Measurements from ENCODE around the gene FCRL5. TPM values are rescaled to one million over a fixed set of nuclear protein-coding genes. Genes with fewer than 3 reads are reported as not detected.

FCRL5 gene
- total and polyA plus RNA-seq, 4 donors: 0.18 to 0.84 (median 0.50) TPM

DNA sequence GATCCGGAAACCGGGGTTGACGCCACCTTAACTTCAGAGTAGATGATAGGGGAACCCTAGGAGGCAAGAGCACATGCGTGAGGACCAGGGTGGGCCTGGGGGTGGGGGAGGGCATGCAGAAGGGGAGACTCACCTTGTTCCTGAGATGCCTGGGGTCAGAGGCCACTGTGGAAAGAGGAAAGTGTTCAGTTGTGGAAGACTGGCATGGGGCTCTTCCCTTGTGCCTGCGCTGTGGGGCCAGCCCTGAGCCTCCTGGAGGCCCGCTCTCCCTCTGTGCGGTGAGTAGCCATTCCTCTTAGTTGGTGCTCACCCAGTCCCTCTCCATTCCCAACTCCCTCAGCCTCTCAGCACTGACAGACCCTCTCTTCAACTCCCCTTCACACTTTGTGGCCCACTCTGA is 36.6 kb downstream of the FCRL5 start:
- no peak for ATAC-seq (ENCODE audit: low FRiP score)
- Histone ChIP-seq H3K4me3 (ENCODE audit: low read length in 2 of 2) (no peak overlapping the region), H3K27me3 (ENCODE audit: control insufficient read depth in 1 of 2, insufficient read depth in 2 of 2, low read length in 1 of 2) (no peaks in the 10 kb centered on the region), H3K27ac (ENCODE audit: low read depth in 1 of 2, low read length in 2 of 2) (no peak overlapping the region), H3K4me1 (ENCODE audit: control insufficient read depth in 1 of 2, insufficient read depth in 2 of 2, low read length in 2 of 2) (no peaks in the 10 kb centered on the region), H3K36me3 (ENCODE audit: control insufficient read depth in 1 of 2, insufficient read depth in 2 of 2, low read length in 1 of 2) (no peaks in the 10 kb centered on the region), H3K9me3 (ENCODE audit: control insufficient read depth, low read length) (no peaks in the 10 kb centered on the region)
- DNase-seq: no peak
- intact Hi-C loops (cut with DNase I): no loop called here
- WGBS, 2 donors: 93 to 95% methylated on average over 6 to 7 of the region's 7 CpGs

DNA sequence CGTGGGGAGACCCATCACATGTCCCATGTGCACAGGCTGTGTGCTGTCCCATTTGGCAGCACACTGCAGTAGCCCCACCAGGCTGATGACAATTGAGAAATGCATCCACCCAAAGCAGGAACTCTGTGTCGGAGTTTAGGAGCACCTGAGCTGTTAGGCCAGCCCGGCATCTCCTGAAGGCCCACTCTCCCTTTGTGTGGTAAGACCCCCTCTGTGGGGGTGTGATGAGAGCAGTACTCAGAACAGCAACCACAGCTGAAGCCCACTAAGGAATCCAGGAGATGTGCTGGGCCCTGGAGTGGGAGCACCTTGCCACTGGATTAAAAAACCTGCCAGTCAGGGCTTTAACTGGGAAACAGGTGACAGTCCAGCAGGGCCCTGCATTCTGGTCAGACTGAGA is 37.2 kb downstream of the FCRL5 start:
- H3K4me1 ChIP-seq (ENCODE audit: control insufficient read depth in 1 of 2, insufficient read depth in 2 of 2, low read length in 2 of 2): no peaks in the 10 kb centered on the region
- no peak overlapping the region for H3K27ac ChIP-seq (ENCODE audit: low read depth in 1 of 2, low read length in 2 of 2)
- WGBS, 2 donors: 89 to 90% methylated on average over 3 of the region's 3 CpGs
- DNase-seq: no peak
- no peak for ATAC-seq (ENCODE audit: low FRiP score)
- no peaks in the 10 kb centered on the region for H3K27me3 ChIP-seq (ENCODE audit: control insufficient read depth in 1 of 2, insufficient read depth in 2 of 2, low read length in 1 of 2)
- no peak overlapping the region for H3K4me3 ChIP-seq (ENCODE audit: low read length in 2 of 2)
- H3K9me3 ChIP-seq (ENCODE audit: control insufficient read depth, low read length): no peaks in the 10 kb centered on the region
- intact Hi-C loops (cut with DNase I): no loop called here
- H3K36me3 ChIP-seq (ENCODE audit: control insufficient read depth in 1 of 2, insufficient read depth in 2 of 2, low read length in 1 of 2): no peaks in the 10 kb centered on the region

- intact Hi-C loops (cut with DNase I): no loop called here
Observed at GRCh38 chr1:157512036-157512969, 40.0 kb downstream of the FCRL5 start.

DNA sequence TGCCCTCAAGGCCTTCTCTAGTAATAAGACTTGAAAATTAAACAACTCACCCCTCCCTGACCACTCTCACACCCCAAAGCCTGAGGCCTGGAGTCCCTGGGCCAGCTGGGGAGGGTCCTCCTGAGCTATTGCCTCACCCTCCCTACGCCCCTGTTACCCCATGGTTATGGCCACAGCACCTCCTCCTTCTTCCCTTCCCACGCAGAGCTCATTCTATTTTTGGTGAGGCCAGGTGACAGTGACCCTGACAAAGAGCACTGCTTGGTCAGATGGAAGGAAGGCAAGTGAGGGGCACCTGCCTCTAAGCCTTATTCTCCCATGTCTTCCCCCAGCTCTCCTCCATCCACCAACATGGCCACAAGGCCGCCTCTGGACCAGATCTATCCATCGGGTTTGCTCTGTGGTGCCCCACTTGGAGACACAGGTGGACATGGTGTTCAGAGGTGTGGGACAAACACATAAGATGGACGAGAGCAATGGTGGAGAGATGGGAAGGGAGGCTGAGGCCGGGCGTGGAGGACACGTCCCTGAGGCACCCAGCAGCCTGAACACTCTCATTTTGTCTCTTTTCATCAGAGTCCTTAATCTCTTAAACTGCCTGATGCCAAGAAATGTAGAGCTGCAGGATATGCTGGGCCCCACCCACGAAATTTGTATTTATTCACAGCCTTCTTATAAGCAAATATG is 42.6 kb downstream of the FCRL5 start:
- 80 to 86% methylated on average over 9 of the region's 9 CpGs for WGBS, 2 donors
- intact Hi-C loops (cut with DNase I): no loop called here
- no peak for ATAC-seq (ENCODE audit: low FRiP score)

More at GRCh38 chr1:157512036-157512969, 40.0 kb downstream of the FCRL5 start:
- H3K4me3 ChIP-seq (ENCODE audit: low read length in 2 of 2): no peak overlapping the region
- WGBS, 2 donors: 81 to 93% methylated on average over 3 of the region's 3 CpGs
- no peaks in the 10 kb centered on the region for H3K27me3 ChIP-seq (ENCODE audit: control insufficient read depth in 1 of 2, insufficient read depth in 2 of 2, low read length in 1 of 2)
- no peak for ATAC-seq (ENCODE audit: low FRiP score)
- no peaks in the 10 kb centered on the region for H3K4me1 ChIP-seq (ENCODE audit: control insufficient read depth in 1 of 2, insufficient read depth in 2 of 2, low read length in 2 of 2)
- no peaks in the 10 kb centered on the region for H3K36me3 ChIP-seq (ENCODE audit: control insufficient read depth in 1 of 2, insufficient read depth in 2 of 2, low read length in 1 of 2)
- H3K9me3 ChIP-seq (ENCODE audit: control insufficient read depth, low read length): no peaks in the 10 kb centered on the region
- no peak for DNase-seq
- no peak overlapping the region for H3K27ac ChIP-seq (ENCODE audit: low read depth in 1 of 2, low read length in 2 of 2)

GRCh38 chr1:157505481-157506272 is 46.6 kb downstream of the FCRL5 start:
- Histone ChIP-seq H3K27ac (ENCODE audit: low read depth in 1 of 2, low read length in 2 of 2) (no peak overlapping the region), H3K4me1 (ENCODE audit: control insufficient read depth in 1 of 2, insufficient read depth in 2 of 2, low read length in 2 of 2) (no peaks in the 10 kb centered on the region), H3K4me3 (ENCODE audit: low read length in 2 of 2) (no peak overlapping the region), H3K9me3 (ENCODE audit: control insufficient read depth, low read length) (no peaks in the 10 kb centered on the region), H3K27me3 (ENCODE audit: control insufficient read depth in 1 of 2, insufficient read depth in 2 of 2, low read length in 1 of 2) (no peaks in the 10 kb centered on the region), H3K36me3 (ENCODE audit: control insufficient read depth in 1 of 2, insufficient read depth in 2 of 2, low read length in 1 of 2) (no peaks in the 10 kb centered on the region)
- intact Hi-C loops (cut with DNase I): no loop called here
- WGBS, 2 donors: 28 to 30% methylated on average over 13 of the region's 13 CpGs
- DNase-seq: no peak
- ATAC-seq (ENCODE audit: low FRiP score): peak; percentile 81

More for the DNA sequence above, 42.6 kb downstream of the FCRL5 start:
- DNase-seq: no peak
- Histone ChIP-seq H3K4me3 (ENCODE audit: low read length in 2 of 2) (no peak overlapping the region), H3K27me3 (ENCODE audit: control insufficient read depth in 1 of 2, insufficient read depth in 2 of 2, low read length in 1 of 2) (no peaks in the 10 kb centered on the region), H3K9me3 (ENCODE audit: control insufficient read depth, low read length) (no peaks in the 10 kb centered on the region), H3K4me1 (ENCODE audit: control insufficient read depth in 1 of 2, insufficient read depth in 2 of 2, low read length in 2 of 2) (no peaks in the 10 kb centered on the region), H3K27ac (ENCODE audit: low read depth in 1 of 2, low read length in 2 of 2) (no peak overlapping the region), H3K36me3 (ENCODE audit: control insufficient read depth in 1 of 2, insufficient read depth in 2 of 2, low read length in 1 of 2) (no peaks in the 10 kb centered on the region)

- DNase-seq: no peak
- Histone ChIP-seq H3K27ac (ENCODE audit: low read depth in 1 of 2, low read length in 2 of 2) (no peak overlapping the region), H3K4me1 (ENCODE audit: control insufficient read depth in 1 of 2, insufficient read depth in 2 of 2, low read length in 2 of 2) (no peaks in the 10 kb centered on the region), H3K36me3 (ENCODE audit: control insufficient read depth in 1 of 2, insufficient read depth in 2 of 2, low read length in 1 of 2) (no peaks in the 10 kb centered on the region), H3K27me3 (ENCODE audit: control insufficient read depth in 1 of 2, insufficient read depth in 2 of 2, low read length in 1 of 2) (no peaks in the 10 kb centered on the region), H3K4me3 (ENCODE audit: low read length in 2 of 2) (no peak overlapping the region), H3K9me3 (ENCODE audit: control insufficient read depth, low read length) (no peaks in the 10 kb centered on the region)
- intact Hi-C loops (cut with DNase I): no loop called here
- ATAC-seq (ENCODE audit: low FRiP score): no peak
- WGBS, 2 donors: 78 to 89% methylated on average over 6 of the region's 6 CpGs
Observed at GRCh38 chr1:157504646-157505045, 47.7 kb downstream of the FCRL5 start.

DNA sequence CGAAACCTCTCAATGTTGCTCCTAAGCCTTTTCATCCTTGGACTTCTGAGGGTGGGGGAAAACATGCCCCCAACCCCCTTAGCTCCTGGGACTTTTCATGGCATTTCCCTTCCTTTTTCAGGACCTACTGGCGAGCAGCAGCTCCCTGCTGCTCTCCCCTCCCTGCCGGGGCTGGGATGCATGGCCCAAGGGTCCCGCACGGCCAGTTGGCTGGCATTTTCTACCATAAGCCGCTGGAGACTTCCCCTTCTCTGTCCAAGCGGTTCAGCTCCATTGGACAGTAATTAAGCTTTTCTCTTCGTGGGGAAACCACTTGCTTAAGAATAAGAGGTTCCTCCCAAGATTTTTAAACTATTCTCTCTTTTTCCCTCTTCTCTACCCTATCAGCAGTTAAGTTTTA is 52.8 kb downstream of the FCRL5 start:
- no peaks in the 10 kb centered on the region for H3K27me3 ChIP-seq (ENCODE audit: control insufficient read depth in 1 of 2, insufficient read depth in 2 of 2, low read length in 1 of 2)
- H3K27ac ChIP-seq (ENCODE audit: low read depth in 1 of 2, low read length in 2 of 2): no peak overlapping the region
- WGBS, 2 donors: 79 to 83% methylated on average over 8 of the region's 8 CpGs
- no peak overlapping the region for H3K4me3 ChIP-seq (ENCODE audit: low read length in 2 of 2)
- ATAC-seq (ENCODE audit: low FRiP score) (no peak), DNase-seq (no peak)
- H3K36me3 ChIP-seq (ENCODE audit: control insufficient read depth in 1 of 2, insufficient read depth in 2 of 2, low read length in 1 of 2): no peaks in the 10 kb centered on the region
- H3K9me3 ChIP-seq (ENCODE audit: control insufficient read depth, low read length): no peaks in the 10 kb centered on the region
- intact Hi-C loops (cut with DNase I): no loop called here
- no peaks in the 10 kb centered on the region for H3K4me1 ChIP-seq (ENCODE audit: control insufficient read depth in 1 of 2, insufficient read depth in 2 of 2, low read length in 2 of 2)

DNA sequence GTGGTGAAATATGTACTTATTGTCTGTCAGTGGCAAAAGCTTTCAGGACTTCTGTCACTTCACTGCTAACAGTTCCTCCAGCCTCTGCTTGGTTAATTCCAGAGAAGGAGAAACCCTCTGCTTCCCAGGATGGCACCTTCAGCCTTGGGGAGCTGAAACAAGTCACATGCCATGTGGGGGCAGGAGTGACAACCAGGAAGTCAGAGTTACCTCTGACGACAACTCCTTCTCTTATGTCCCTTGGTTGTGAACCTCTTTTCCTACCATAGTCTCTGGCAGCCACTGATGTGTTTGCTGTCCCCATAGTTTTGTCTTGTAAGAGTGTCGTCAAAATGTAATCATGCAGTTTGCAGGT is 53.6 kb downstream of the FCRL5 start:
- DNase-seq (no peak), ATAC-seq (ENCODE audit: low FRiP score) (no peak)
- WGBS, 2 donors: 78 to 79% methylated on average over 2 of the region's 2 CpGs
- Histone ChIP-seq H3K9me3 (ENCODE audit: control insufficient read depth, low read length) (no peaks in the 10 kb centered on the region), H3K27me3 (ENCODE audit: control insufficient read depth in 1 of 2, insufficient read depth in 2 of 2, low read length in 1 of 2) (no peaks in the 10 kb centered on the region), H3K36me3 (ENCODE audit: control insufficient read depth in 1 of 2, insufficient read depth in 2 of 2, low read length in 1 of 2) (no peaks in the 10 kb centered on the region), H3K27ac (ENCODE audit: low read depth in 1 of 2, low read length in 2 of 2) (no peak overlapping the region), H3K4me3 (ENCODE audit: low read length in 2 of 2) (no peak overlapping the region), H3K4me1 (ENCODE audit: control insufficient read depth in 1 of 2, insufficient read depth in 2 of 2, low read length in 2 of 2) (no peaks in the 10 kb centered on the region)
- intact Hi-C loops (cut with DNase I): no loop called here

All from aorta (tissue), 5 donors.